ENCODE data around the gene PEX5L. TPM values are rescaled to one million over a fixed set of nuclear protein-coding genes. Genes with fewer than 3 reads are reported as not detected.

The PEX5L gene
- polyA plus RNA-seq, 1 of the 3 experiments (the other 2 are of a cell fraction): not detected

- no peak overlapping the region for H2AFZ ChIP-seq (ENCODE audit: low read depth)
- no peaks in the 10 kb centered on the region for H3K79me2 ChIP-seq (ENCODE audit: insufficient read depth)
- no peak overlapping the region for H3K4me3 ChIP-seq (ENCODE audit: low read depth in 2 of 2, low read length in 1 of 2)
- 60% methylated on average over 4 of the region's 4 CpGs for WGBS (ENCODE audit: low lambda C conversion rate)
- no peak for DNase-seq
- ChIA-PET CTCF (no interaction called here), POLR2A (no interaction called here)
- H3K27me3 ChIP-seq (ENCODE audit: insufficient read depth): no peaks in the 10 kb centered on the region
- H3K36me3 ChIP-seq (replicated peaks in 1 of 2; ENCODE audit: control insufficient read depth in 1 of 2, insufficient read depth in 2 of 2, low read length in 1 of 2): no peaks in the 10 kb centered on the region
- H3K9ac ChIP-seq: no peak overlapping the region
- no peaks in the 10 kb centered on the region; a peak in 1 of 4 replicates for H3K4me1 ChIP-seq (ENCODE audit: control insufficient read depth in 1 of 2, insufficient read depth in 2 of 2, low read depth in 1 of 2, low read length in 1 of 2)
- TF ChIP-seq GABPA (IDR thresholded peaks at IDR 0.05; ENCODE audit: low read depth) (no peak), EP300 (IDR thresholded peaks at IDR 0.05; ENCODE audit: borderline replicate concordance in 1 of 2, low read depth in 1 of 2, low read length in 1 of 2) (no peak), NRF1 (IDR thresholded peaks at IDR 0.05; ENCODE audit: low read depth, low read length) (no peak), SIN3A (IDR thresholded peaks at IDR 0.05; ENCODE audit: borderline replicate concordance, low read depth, low read length) (no peak), EZH2phosphoT487 (IDR thresholded peaks at IDR 0.05; ENCODE audit: borderline replicate concordance, low read depth) (no peak), JUND (IDR thresholded peaks at IDR 0.05) (no peak)
- TF ChIP-seq, protein P1, sequence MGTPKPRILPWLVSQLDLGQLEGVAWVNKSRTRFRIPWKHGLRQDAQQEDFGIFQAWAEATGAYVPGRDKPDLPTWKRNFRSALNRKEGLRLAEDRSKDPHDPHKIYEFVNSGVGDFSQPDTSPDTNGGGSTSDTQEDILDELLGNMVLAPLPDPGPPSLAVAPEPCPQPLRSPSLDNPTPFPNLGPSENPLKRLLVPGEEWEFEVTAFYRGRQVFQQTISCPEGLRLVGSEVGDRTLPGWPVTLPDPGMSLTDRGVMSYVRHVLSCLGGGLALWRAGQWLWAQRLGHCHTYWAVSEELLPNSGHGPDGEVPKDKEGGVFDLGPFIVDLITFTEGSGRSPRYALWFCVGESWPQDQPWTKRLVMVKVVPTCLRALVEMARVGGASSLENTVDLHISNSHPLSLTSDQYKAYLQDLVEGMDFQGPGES (IDR thresholded peaks at IDR 0.05; ENCODE audit: low read depth, low read length): no peak
- TF ChIP-seq, protein P2, sequence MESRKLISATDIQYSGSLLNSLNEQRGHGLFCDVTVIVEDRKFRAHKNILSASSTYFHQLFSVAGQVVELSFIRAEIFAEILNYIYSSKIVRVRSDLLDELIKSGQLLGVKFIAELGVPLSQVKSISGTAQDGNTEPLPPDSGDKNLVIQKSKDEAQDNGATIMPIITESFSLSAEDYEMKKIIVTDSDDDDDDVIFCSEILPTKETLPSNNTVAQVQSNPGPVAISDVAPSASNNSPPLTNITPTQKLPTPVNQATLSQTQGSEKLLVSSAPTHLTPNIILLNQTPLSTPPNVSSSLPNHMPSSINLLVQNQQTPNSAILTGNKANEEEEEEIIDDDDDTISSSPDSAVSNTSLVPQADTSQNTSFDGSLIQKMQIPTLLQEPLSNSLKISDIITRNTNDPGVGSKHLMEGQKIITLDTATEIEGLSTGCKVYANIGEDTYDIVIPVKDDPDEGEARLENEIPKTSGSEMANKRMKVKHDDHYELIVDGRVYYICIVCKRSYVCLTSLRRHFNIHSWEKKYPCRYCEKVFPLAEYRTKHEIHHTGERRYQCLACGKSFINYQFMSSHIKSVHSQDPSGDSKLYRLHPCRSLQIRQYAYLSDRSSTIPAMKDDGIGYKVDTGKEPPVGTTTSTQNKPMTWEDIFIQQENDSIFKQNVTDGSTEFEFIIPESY (IDR thresholded peaks at IDR 0.05; ENCODE audit: borderline replicate concordance, low read depth): no peak
- no peak overlapping the region for H3K4me2 ChIP-seq
- H4K20me1 ChIP-seq (ENCODE audit: insufficient read depth): no peaks in the 10 kb centered on the region
- H3K9me3 ChIP-seq: no peaks in the 10 kb centered on the region
- H3K9me2 ChIP-seq: no peaks in the 10 kb centered on the region
- no peaks in the 10 kb centered on the region for H3F3A ChIP-seq (replicated peaks; ENCODE audit: insufficient read depth)
- no peak overlapping the region for H3K27ac ChIP-seq (ENCODE audit: low read depth in 2 of 2, low read length in 1 of 2)
Observed at GRCh38 chr3:179933914-179934313, 102.8 kb downstream of the PEX5L start.

- Histone ChIP-seq H3K9me3 (no peaks in the 10 kb centered on the region), H3F3A (replicated peaks; ENCODE audit: insufficient read depth) (no peaks in the 10 kb centered on the region), H3K4me3 (ENCODE audit: low read depth in 2 of 2, low read length in 1 of 2) (no peak overlapping the region), H3K9me2 (no peaks in the 10 kb centered on the region), H3K4me1 (ENCODE audit: control insufficient read depth in 1 of 2, insufficient read depth in 2 of 2, low read depth in 1 of 2, low read length in 1 of 2) (no peaks in the 10 kb centered on the region; a peak in 1 of 4 replicates), H3K4me2 (no peak overlapping the region), H3K36me3 (replicated peaks in 1 of 2; ENCODE audit: control insufficient read depth in 1 of 2, insufficient read depth in 2 of 2, low read length in 1 of 2) (no peaks in the 10 kb centered on the region), H3K79me2 (ENCODE audit: insufficient read depth) (no peaks in the 10 kb centered on the region), H3K27ac (ENCODE audit: low read depth in 2 of 2, low read length in 1 of 2) (no peak overlapping the region), H4K20me1 (ENCODE audit: insufficient read depth) (no peaks in the 10 kb centered on the region), H3K9ac (no peak overlapping the region), H2AFZ (ENCODE audit: low read depth) (no peak overlapping the region), H3K27me3 (ENCODE audit: insufficient read depth) (no peaks in the 10 kb centered on the region)
- 53% methylated on average over 4 of the region's 4 CpGs for WGBS (ENCODE audit: low lambda C conversion rate)
- CTCF ChIA-PET: no interaction called here
- POLR2A ChIA-PET: no interaction called here
- DNase-seq: no peak
- TF ChIP-seq REST (IDR thresholded peaks at IDR 0.05; ENCODE audit: low read depth, low read length) (no peak), NRF1 (IDR thresholded peaks at IDR 0.05; ENCODE audit: low read depth, low read length) (no peak), SMC3 (IDR thresholded peaks at IDR 0.05; ENCODE audit: low read depth, low read length) (no peak), RXRA (IDR thresholded peaks at IDR 0.05; ENCODE audit: borderline replicate concordance, low read depth) (no peak), MXI1 (IDR thresholded peaks at IDR 0.05; ENCODE audit: low read depth, low read length) (no peak), RAD21 (IDR thresholded peaks at IDR 0.05; ENCODE audit: low read length) (no peak), RCOR1 (IDR thresholded peaks at IDR 0.05; ENCODE audit: low read length) (no peak), MEF2A (IDR thresholded peaks at IDR 0.05; ENCODE audit: borderline replicate concordance, low read depth) (no peak), FOXM1 (IDR thresholded peaks at IDR 0.05; ENCODE audit: low read depth) (no peak), ELF1 (IDR thresholded peaks at IDR 0.05) (no peak), GATA2 (CRISPR knock-in tag; IDR thresholded peaks at IDR 0.05) (no peak)
- TF ChIP-seq, protein P3, sequence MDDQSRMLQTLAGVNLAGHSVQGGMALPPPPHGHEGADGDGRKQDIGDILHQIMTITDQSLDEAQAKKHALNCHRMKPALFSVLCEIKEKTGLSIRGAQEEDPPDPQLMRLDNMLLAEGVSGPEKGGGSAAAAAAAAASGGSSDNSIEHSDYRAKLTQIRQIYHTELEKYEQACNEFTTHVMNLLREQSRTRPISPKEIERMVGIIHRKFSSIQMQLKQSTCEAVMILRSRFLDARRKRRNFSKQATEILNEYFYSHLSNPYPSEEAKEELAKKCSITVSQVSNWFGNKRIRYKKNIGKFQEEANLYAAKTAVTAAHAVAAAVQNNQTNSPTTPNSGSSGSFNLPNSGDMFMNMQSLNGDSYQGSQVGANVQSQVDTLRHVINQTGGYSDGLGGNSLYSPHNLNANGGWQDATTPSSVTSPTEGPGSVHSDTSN (IDR thresholded peaks at IDR 0.05): no peak
- TF ChIP-seq, protein P4, sequence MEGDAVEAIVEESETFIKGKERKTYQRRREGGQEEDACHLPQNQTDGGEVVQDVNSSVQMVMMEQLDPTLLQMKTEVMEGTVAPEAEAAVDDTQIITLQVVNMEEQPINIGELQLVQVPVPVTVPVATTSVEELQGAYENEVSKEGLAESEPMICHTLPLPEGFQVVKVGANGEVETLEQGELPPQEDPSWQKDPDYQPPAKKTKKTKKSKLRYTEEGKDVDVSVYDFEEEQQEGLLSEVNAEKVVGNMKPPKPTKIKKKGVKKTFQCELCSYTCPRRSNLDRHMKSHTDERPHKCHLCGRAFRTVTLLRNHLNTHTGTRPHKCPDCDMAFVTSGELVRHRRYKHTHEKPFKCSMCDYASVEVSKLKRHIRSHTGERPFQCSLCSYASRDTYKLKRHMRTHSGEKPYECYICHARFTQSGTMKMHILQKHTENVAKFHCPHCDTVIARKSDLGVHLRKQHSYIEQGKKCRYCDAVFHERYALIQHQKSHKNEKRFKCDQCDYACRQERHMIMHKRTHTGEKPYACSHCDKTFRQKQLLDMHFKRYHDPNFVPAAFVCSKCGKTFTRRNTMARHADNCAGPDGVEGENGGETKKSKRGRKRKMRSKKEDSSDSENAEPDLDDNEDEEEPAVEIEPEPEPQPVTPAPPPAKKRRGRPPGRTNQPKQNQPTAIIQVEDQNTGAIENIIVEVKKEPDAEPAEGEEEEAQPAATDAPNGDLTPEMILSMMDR (IDR thresholded peaks at IDR 0.05): no peak
Observed at GRCh38 chr3:179933080-179933479, 103.7 kb downstream of the PEX5L start.

Data from SK-N-SH (cell line).